Fibroblast of the conjunctiva (primary cell): ENCODE measurements around the gene ZNF280B.
"Not testable (repeated sequence)": the region's sequence is repeated elsewhere in the genome, so short reads cannot be mapped to it uniquely, and the experiment has no call there.

Experiments
- DNase-seq: peaks from one replicate; pipeline ENCODE4 v3.0.0-alpha.2; 2010; ENCODE audit warnings: low read depth

Gene ZNF280B

GRCh38 chr22:22463855-22464540 is 44.5 kb downstream of the ZNF280B start:
- DNase-seq, result peak; percentile 43

- DNase-seq, result no peak
Measured at GRCh38 chr22:22462813-22463567, 45.6 kb downstream of the ZNF280B start.

GRCh38 chr22:22461583-22461982 is 47.0 kb downstream of the ZNF280B start:
- DNase-seq, result no peak

- no peak for DNase-seq
Measured at GRCh38 chr22:22461111-22461510, 47.4 kb downstream of the ZNF280B start.

- DNase-seq, result peak; percentile 1
Measured at GRCh38 chr22:22460635-22461034, 47.9 kb downstream of the ZNF280B start.

GRCh38 chr22:22460060-22460459 is 48.5 kb downstream of the ZNF280B start:
- DNase-seq, result no peak

GRCh38 chr22:22458896-22459588 is 49.5 kb downstream of the ZNF280B start:
- no peak for DNase-seq

GRCh38 chr22:22458387-22458786 is 50.2 kb downstream of the ZNF280B start:
- DNase-seq, result no peak

GRCh38 chr22:22454997-22455396 is 53.5 kb downstream of the ZNF280B start:
- DNase-seq, result no peak

- no peak for DNase-seq
Measured at GRCh38 chr22:22452996-22453686, 55.4 kb downstream of the ZNF280B start.

GRCh38 chr22:22452211-22452610 is 56.3 kb downstream of the ZNF280B start:
- DNase-seq, result no peak

- no peak for DNase-seq
Measured at GRCh38 chr22:22450343-22450839, 58.2 kb downstream of the ZNF280B start.

- DNase-seq, result no peak
Measured at GRCh38 chr22:22449819-22450218, 58.7 kb downstream of the ZNF280B start.

- no peak for DNase-seq
Measured at GRCh38 chr22:22446517-22446916, 62.0 kb downstream of the ZNF280B start.

GRCh38 chr22:22444007-22444589 is 64.4 kb downstream of the ZNF280B start:
- DNase-seq, result not testable (repeated sequence)

- no peak for DNase-seq
Measured at GRCh38 chr22:22442928-22443709, 65.4 kb downstream of the ZNF280B start.

- not testable (repeated sequence) for DNase-seq
Measured at GRCh38 chr22:22441626-22442025, 66.9 kb downstream of the ZNF280B start.

- DNase-seq, result no peak
Measured at GRCh38 chr22:22440188-22440587, 68.4 kb downstream of the ZNF280B start.
